Peyer's patch (tissue), 4 donors: Measurements from ENCODE around the gene TEX50. TPM values are rescaled to one million over a fixed set of nuclear protein-coding genes. Genes with fewer than 3 reads are reported as not detected.
"Not testable (repeated sequence)": the region's sequence is repeated elsewhere in the genome, so short reads cannot be mapped to it uniquely, and the experiment has no call there.

Experiments
- DNase-seq, 3 donors: peaks; one replicate each; pipeline ENCODE4 v3.0.0-alpha.2; 2017 to 2019
- H3K27ac ChIP-seq, 4 donors: fragments of 200-600 bp; sonication (generic); one replicate each; pipeline ENCODE4 v1.5.1; 2016 to 2019
- H3K27me3 ChIP-seq, 2 donors: fragments of 200-600 bp; sonication (generic); one replicate each; pipeline ENCODE4 v1.5.1; 2019
- H3K36me3 ChIP-seq, 3 donors: fragments of 200-600 bp; sonication (generic); one replicate each; pipeline ENCODE4 v1.5.1; 2016 to 2019
- H3K4me1 ChIP-seq, 4 donors: fragments of 200-600 bp; sonication (generic); one replicate each; pipeline ENCODE4 v1.5.1; 2016 to 2019
- H3K4me3 ChIP-seq, 4 donors: fragments of 200-600 bp; sonication (generic); 1 replicate in 3 of 4; 2 replicates in 1 of 4; pipeline ENCODE4 v1.5.1; 2016 to 2019; ENCODE audit warnings: mild to moderate bottlenecking in 1 of 4
- H3K9me3 ChIP-seq, 4 donors: fragments of 200-600 bp; sonication (generic); one replicate each; pipeline ENCODE4 v1.5.1; 2016 to 2019; ENCODE audit warnings: mild to moderate bottlenecking in 1 of 4
- CTCF ChIP-seq, 6 experiments: fragments of 450-650 bp in 4 of 6; fragments of 200-600 bp in 2 of 6; sonication (generic) in 1 of 6; IDR thresholded peaks; one replicate each; pipeline ENCODE4 v1.5.1; 2017 to 2019; ENCODE audit warnings: antibody characterized with exemption in 6 of 6, mild to moderate bottlenecking in 3 of 6, moderate library complexity in 1 of 6
- POLR2A ChIP-seq, 2 donors: fragments of 450-650 bp; IDR thresholded peaks; one replicate each; pipeline ENCODE4 v1.5.1; 2017; ENCODE audit warnings: antibody characterized with exemption in 2 of 2, mild to moderate bottlenecking in 2 of 2, moderate library complexity in 2 of 2
- total RNA-seq, 4 donors: library from RNA; depleted of rRNA; stranded (reverse); fragments of >200 nt; gene quantifications; one replicate each; pipeline ENCODE4 v1.1.0, GENCODE V29; 2016

Gene TEX50
- total RNA-seq, 4 donors from 2014 or later: not detected

- no peaks in the 10 kb centered on the region for H3K4me1 ChIP-seq
- H3K27me3 ChIP-seq: no peaks in the 10 kb centered on the region
- TF ChIP-seq POLR2A (IDR thresholded peaks at IDR 0.05) (no peak), CTCF (IDR thresholded peaks at IDR 0.05) (no peak)
- no peak overlapping the region for H3K27ac ChIP-seq
- peaks cover 0 to 5% (median 2%) of the 10 kb centered on the region in 4 donors for H3K9me3 ChIP-seq
- H3K4me3 ChIP-seq: no peak overlapping the region
- H3K36me3 ChIP-seq: no peaks in the 10 kb centered on the region
- DNase-seq: no peak
These were observed 25.2 kb downstream of the TEX50 start for GRCh38 chr1:173660306-173660705.

- no peaks in the 10 kb centered on the region for H3K9me3 ChIP-seq
- H3K36me3 ChIP-seq: no peaks in the 10 kb centered on the region
- H3K27me3 ChIP-seq: no peaks in the 10 kb centered on the region
- no peak for DNase-seq
- H3K4me3 ChIP-seq: no peak overlapping the region
- H3K4me1 ChIP-seq: no peaks in the 10 kb centered on the region
- H3K27ac ChIP-seq: no peak overlapping the region
- TF ChIP-seq POLR2A (IDR thresholded peaks at IDR 0.05) (no peak), CTCF (IDR thresholded peaks at IDR 0.05) (no peak)
These were observed 26.1 kb downstream of the TEX50 start for GRCh38 chr1:173661271-173661670.

GRCh38 chr1:173661763-173662162, 26.6 kb downstream of the TEX50 start:
- no peaks in the 10 kb centered on the region for H3K36me3 ChIP-seq
- no peak for TF ChIP-seq POLR2A (IDR thresholded peaks at IDR 0.05)
- TF ChIP-seq CTCF (IDR thresholded peaks at IDR 0.05): no peak
- no peaks in the 10 kb centered on the region for H3K9me3 ChIP-seq

GRCh38 chr1:173663159-173663558, 28.0 kb downstream of the TEX50 start:
- Histone ChIP-seq H3K27ac (no peak overlapping the region), H3K27me3 (no peaks in the 10 kb centered on the region), H3K4me1 (no peaks in the 10 kb centered on the region), H3K36me3 (no peaks in the 10 kb centered on the region), H3K4me3 (no peak overlapping the region), H3K9me3 (no peaks in the 10 kb centered on the region)
- DNase-seq: no peak
- TF ChIP-seq CTCF (IDR thresholded peaks at IDR 0.05) (no peak), POLR2A (IDR thresholded peaks at IDR 0.05) (no peak)

More at GRCh38 chr1:173661763-173662162, 26.6 kb downstream of the TEX50 start:
- Histone ChIP-seq H3K4me3 (no peak overlapping the region), H3K27ac (no peak overlapping the region), H3K27me3 (no peaks in the 10 kb centered on the region), H3K4me1 (no peaks in the 10 kb centered on the region)
- no peak for DNase-seq

GRCh38 chr1:173666646-173667045, 31.5 kb downstream of the TEX50 start:
- Histone ChIP-seq H3K9me3 (no peaks in the 10 kb centered on the region), H3K36me3 (no peaks in the 10 kb centered on the region), H3K27ac (no peak overlapping the region), H3K27me3 (peaks cover 0 to 4% of the 10 kb centered on the region in 2 donors), H3K4me3 (no peak overlapping the region), H3K4me1 (peaks cover 0 to 6% (median 0%) of the 10 kb centered on the region in 4 donors)
- DNase-seq: no peak
- TF ChIP-seq CTCF (IDR thresholded peaks at IDR 0.05): no peak
- TF ChIP-seq POLR2A (IDR thresholded peaks at IDR 0.05): no peak

- H3K4me3 ChIP-seq: peak within 1 kb of the TSS in 1 of 4 donors; percentile 35
These were observed 34.4 kb downstream of the TEX50 start, which contains the start of gene ANKRD45 for GRCh38 chr1:173669491-173669941. Gene ANKRD45, minus strand, starts transcription at chr1:173669851. Its CDS starts 10,433 bp downstream, at chr1:173659418.

GRCh38 chr1:173674496-173674895, 39.4 kb downstream of the TEX50 start:
- not testable (repeated sequence) for H3K36me3 ChIP-seq, H3K27ac ChIP-seq

More at GRCh38 chr1:173669491-173669941, 34.4 kb downstream of the TEX50 start, which contains the start of gene ANKRD45:
- Histone ChIP-seq H3K36me3 (no peaks in the 10 kb centered on the region), H3K9me3 (no peaks in the 10 kb centered on the region), H3K4me1 (peaks cover 0 to 6% (median 0%) of the 10 kb centered on the region in 4 donors), H3K27me3 (peaks cover 0 to 4% of the 10 kb centered on the region in 2 donors), H3K27ac (no peak within 1 kb of the TSS)
- TF ChIP-seq POLR2A (IDR thresholded peaks at IDR 0.05) (no peak), CTCF (IDR thresholded peaks at IDR 0.05) (no peak)
- DNase-seq: no peak

GRCh38 chr1:173680152-173680551, 45.0 kb downstream of the TEX50 start:
- H3K27ac ChIP-seq, DNase-seq, H3K4me3 ChIP-seq, H3K36me3 ChIP-seq, H3K4me1 ChIP-seq, H3K27me3 ChIP-seq, H3K9me3 ChIP-seq: not testable (repeated sequence)

More at GRCh38 chr1:173674496-173674895, 39.4 kb downstream of the TEX50 start:
- not testable (repeated sequence) for H3K4me3 ChIP-seq, H3K9me3 ChIP-seq, H3K27me3 ChIP-seq, H3K4me1 ChIP-seq, DNase-seq
